Endothelial cell (in vitro differentiated cells): ENCODE measurements around the gene SLC25A33. TPM values are rescaled to one million over a fixed set of nuclear protein-coding genes. Genes with fewer than 3 reads are reported as not detected.
"Not testable (repeated sequence)": the region's sequence is repeated elsewhere in the genome, so short reads cannot be mapped to it uniquely, and the experiment has no call there.

Source experiments
- DNase-seq: peaks from one replicate; pipeline ENCODE4 v3.0.0; 2021; ENCODE audit warnings: low spot score
- H3K27ac Mint-ChIP-seq: one replicate; pipeline ENCODE4 v1.8.0; 2021; ENCODE audit warnings: mixed read lengths, inconsistent platforms; ENCODE audit not compliant: unreplicated experiment
- H3K27me3 Mint-ChIP-seq: one replicate; pipeline ENCODE4 v1.8.0; 2021; ENCODE audit warnings: mild to moderate bottlenecking, moderate library complexity, mixed read lengths, inconsistent platforms; ENCODE audit not compliant: unreplicated experiment
- H3K36me3 Mint-ChIP-seq: one replicate; pipeline ENCODE4 v1.8.0; 2021; ENCODE audit warnings: mild to moderate bottlenecking, low read depth, mixed read lengths, inconsistent platforms; ENCODE audit not compliant: unreplicated experiment
- H3K4me1 Mint-ChIP-seq: one replicate; pipeline ENCODE4 v1.8.0; 2021; ENCODE audit warnings: mild to moderate bottlenecking, mixed read lengths, inconsistent platforms; ENCODE audit not compliant: unreplicated experiment
- H3K4me3 Mint-ChIP-seq: one replicate; pipeline ENCODE4 v1.8.0; 2021; ENCODE audit warnings: mild to moderate bottlenecking, mixed read lengths, inconsistent platforms; ENCODE audit not compliant: unreplicated experiment
- H3K9me3 Mint-ChIP-seq: one replicate; pipeline ENCODE4 v1.8.0; 2021; ENCODE audit warnings: mixed read lengths, inconsistent platforms; ENCODE audit not compliant: unreplicated experiment
- total RNA-seq: library from RNA; stranded (reverse); fragmentation: NEBNext Ultra II Directional; extraction: Animal tissue kit (Norgen Biotek cat#: 25700); gene quantifications from one replicate; pipeline ENCODE4 v1.2.1, GENCODE V29; 2021; ENCODE audit not compliant: unreplicated experiment
- TF ChIP-seq, protein P1 (sequence below): fragments of 200-600 bp; sonication (generic); IDR thresholded peaks from one replicate; pipeline ENCODE4 v1.5.0; 2021; ENCODE audit warnings: antibody characterized with exemption; ENCODE audit not compliant: unreplicated experiment

SLC25A33 gene
- total RNA-seq, 1 donor from 2014 or later = 4.2 TPM

DNA sequence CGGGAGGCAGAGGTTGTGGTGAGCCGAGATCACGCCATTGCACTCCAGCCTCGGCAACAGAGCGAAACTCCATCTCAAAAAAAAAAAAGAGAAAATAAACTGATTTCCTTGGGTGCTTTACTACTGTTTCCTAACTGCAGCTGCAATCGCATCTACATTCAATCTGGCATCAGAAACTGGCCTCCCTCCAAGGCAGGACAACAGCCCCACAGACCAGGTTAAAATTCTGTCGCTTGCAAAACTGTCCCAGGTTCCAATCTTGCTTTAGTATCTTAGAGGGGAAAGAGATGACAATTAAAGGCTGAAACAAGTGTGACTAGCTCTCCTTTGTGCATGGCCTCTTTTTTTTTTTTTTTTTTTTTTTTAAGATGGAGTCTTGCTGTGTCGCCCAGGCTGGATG is 32.4 kb upstream of the SLC25A33 start:
- H3K27ac Mint-ChIP-seq = no peak overlapping the region
- H3K9me3 Mint-ChIP-seq = no peaks in the 10 kb centered on the region
- no peaks in the 10 kb centered on the region for H3K36me3 Mint-ChIP-seq
- H3K4me3 Mint-ChIP-seq = no peak overlapping the region
- peaks cover 5% of the 10 kb centered on the region for H3K27me3 Mint-ChIP-seq
- DNase-seq = no peak
- TF ChIP-seq, protein P1, sequence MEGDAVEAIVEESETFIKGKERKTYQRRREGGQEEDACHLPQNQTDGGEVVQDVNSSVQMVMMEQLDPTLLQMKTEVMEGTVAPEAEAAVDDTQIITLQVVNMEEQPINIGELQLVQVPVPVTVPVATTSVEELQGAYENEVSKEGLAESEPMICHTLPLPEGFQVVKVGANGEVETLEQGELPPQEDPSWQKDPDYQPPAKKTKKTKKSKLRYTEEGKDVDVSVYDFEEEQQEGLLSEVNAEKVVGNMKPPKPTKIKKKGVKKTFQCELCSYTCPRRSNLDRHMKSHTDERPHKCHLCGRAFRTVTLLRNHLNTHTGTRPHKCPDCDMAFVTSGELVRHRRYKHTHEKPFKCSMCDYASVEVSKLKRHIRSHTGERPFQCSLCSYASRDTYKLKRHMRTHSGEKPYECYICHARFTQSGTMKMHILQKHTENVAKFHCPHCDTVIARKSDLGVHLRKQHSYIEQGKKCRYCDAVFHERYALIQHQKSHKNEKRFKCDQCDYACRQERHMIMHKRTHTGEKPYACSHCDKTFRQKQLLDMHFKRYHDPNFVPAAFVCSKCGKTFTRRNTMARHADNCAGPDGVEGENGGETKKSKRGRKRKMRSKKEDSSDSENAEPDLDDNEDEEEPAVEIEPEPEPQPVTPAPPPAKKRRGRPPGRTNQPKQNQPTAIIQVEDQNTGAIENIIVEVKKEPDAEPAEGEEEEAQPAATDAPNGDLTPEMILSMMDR = no peak
- H3K4me1 Mint-ChIP-seq = no peaks in the 10 kb centered on the region

GRCh38 chr1:9510130-9510529 is 29.1 kb upstream of the SLC25A33 start:
- DNase-seq = no peak
- TF ChIP-seq, protein P1 = no peak
- Mint-ChIP-seq H3K36me3 (no peaks in the 10 kb centered on the region), H3K4me1 (no peaks in the 10 kb centered on the region), H3K27me3 (peaks cover 5% of the 10 kb centered on the region), H3K27ac (no peak overlapping the region), H3K4me3 (no peak overlapping the region), H3K9me3 (no peaks in the 10 kb centered on the region)

- not testable (repeated sequence) for H3K36me3 Mint-ChIP-seq, H3K4me1 Mint-ChIP-seq, H3K27ac Mint-ChIP-seq, H3K9me3 Mint-ChIP-seq, DNase-seq, H3K4me3 Mint-ChIP-seq, H3K27me3 Mint-ChIP-seq
Observed at GRCh38 chr1:9515550-9515949, 23.7 kb upstream of the SLC25A33 start.

GRCh38 chr1:9518454-9518998 is 20.7 kb upstream of the SLC25A33 start:
- H3K27me3 Mint-ChIP-seq = peaks cover 4% of the 10 kb centered on the region
- DNase-seq = no peak
- H3K27ac Mint-ChIP-seq = no peak overlapping the region
- TF ChIP-seq, protein P1 = no peak
- no peaks in the 10 kb centered on the region for H3K9me3 Mint-ChIP-seq
- no peaks in the 10 kb centered on the region for H3K4me1 Mint-ChIP-seq
- H3K36me3 Mint-ChIP-seq = no peaks in the 10 kb centered on the region
- no peak overlapping the region for H3K4me3 Mint-ChIP-seq

DNA sequence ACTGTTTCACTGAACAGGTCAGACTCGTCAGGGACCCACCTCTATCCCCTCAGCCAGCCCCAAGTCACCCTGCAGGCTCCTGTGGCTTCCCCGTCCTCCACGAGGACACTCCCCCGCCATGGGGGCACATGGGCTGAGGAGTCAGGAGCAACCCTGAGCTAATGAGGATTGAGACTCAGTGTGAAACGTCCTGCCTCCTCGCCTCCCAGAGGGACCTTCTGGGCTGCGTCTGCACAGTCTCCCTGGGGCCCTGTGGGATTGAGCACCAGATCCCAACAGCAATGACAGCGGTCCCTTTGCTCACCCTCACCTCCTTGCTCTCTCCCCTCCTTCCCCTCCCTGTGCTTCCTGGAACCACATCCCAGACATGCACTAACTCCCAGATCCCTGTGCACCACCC is 18.9 kb upstream of the SLC25A33 start:
- H3K36me3 Mint-ChIP-seq = no peaks in the 10 kb centered on the region
- no peak overlapping the region for H3K4me3 Mint-ChIP-seq
- H3K4me1 Mint-ChIP-seq = no peaks in the 10 kb centered on the region
- peaks cover 4% of the 10 kb centered on the region for H3K27me3 Mint-ChIP-seq
- no peak for DNase-seq
- TF ChIP-seq, protein P1 = no peak
- no peak overlapping the region for H3K27ac Mint-ChIP-seq
- H3K9me3 Mint-ChIP-seq = no peaks in the 10 kb centered on the region
